ENCODE measurements around the gene SYNJ2BP. TPM values are rescaled to one million over a fixed set of nuclear protein-coding genes. Genes with fewer than 3 reads are reported as not detected.

The SYNJ2BP gene
- total RNA-seq: 39.8 and 43.1 TPM in 2 replicates
- long read RNA-seq, full-length matches to known transcripts: 54 of 63 reads
- long read RNA-seq, partial matches to known transcripts: 0 of 63 reads
- long read RNA-seq, other reads (novel, unspliced or antisense): 9 of 63 reads

DNA sequence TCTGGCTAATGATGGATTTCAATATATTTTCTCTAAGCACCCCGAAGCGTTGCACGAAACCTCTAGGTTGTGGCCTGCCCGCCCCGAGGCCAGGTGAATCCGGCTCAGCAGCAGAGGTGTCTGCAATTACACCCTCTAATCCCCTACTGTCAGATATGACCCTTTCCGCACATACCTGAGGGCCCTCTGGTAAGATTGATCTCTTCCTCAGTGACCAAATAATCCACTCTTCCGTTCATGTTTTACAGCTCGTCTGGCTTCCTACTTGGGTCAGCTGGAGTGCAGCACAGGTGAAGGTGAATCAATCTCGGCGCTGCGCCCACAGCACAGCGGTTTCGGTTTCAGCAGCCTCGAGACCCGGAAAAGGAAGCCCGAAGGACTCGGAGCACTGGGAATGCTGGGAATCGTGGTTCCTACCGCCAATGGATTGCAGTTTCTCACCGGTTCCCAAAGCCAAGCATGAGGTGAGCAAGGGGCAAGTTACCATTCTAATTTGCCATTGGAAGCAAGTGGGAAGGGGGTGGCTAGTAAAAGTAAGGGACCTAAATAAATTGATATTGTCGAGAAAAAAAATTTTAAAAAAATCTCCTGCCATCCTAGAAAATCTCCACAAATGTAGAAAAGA lies at the start of gene SYNJ2BP:
Gene SYNJ2BP, minus strand, starts transcription at position 366 of the 625 bp plus-strand sequence. Its CDS starts 127 bp downstream, at position 239.
- no peaks in the 10 kb centered on the region for H3K9me3 Mint-ChIP-seq (ENCODE audit: low read depth)
- peaks cover 1% of the 10 kb centered on the region for H3K36me3 Mint-ChIP-seq (ENCODE audit: insufficient read depth)
- peaks cover under 1% of the 10 kb centered on the region for H3K27me3 Mint-ChIP-seq
- peaks cover 20% of the 10 kb centered on the region for H3K4me1 Mint-ChIP-seq (ENCODE audit: low read depth)
- peak within 1 kb of the TSS; percentile 94 for H3K4me3 Mint-ChIP-seq (ENCODE audit: low read depth)
- DNase-seq (ENCODE audit: low spot score, unreplicated experiment): peak; percentile 34
- TF ChIP-seq CTCF (IDR thresholded peaks at IDR 0.05; ENCODE audit: unreplicated experiment): no peak
- peak within 1 kb of the TSS; percentile 97 for H3K27ac Mint-ChIP-seq

GRCh38 chr14:70454731-70455130 lies 37.8 kb upstream of the SYNJ2BP start:
- Mint-ChIP-seq H3K4me1 (ENCODE audit: low read depth) (no peaks in the 10 kb centered on the region), H3K9me3 (ENCODE audit: low read depth) (no peaks in the 10 kb centered on the region), H3K27me3 (no peaks in the 10 kb centered on the region), H3K4me3 (ENCODE audit: low read depth) (no peak overlapping the region), H3K36me3 (ENCODE audit: insufficient read depth) (no peaks in the 10 kb centered on the region), H3K27ac (no peak overlapping the region)
- TF ChIP-seq CTCF (IDR thresholded peaks at IDR 0.05; ENCODE audit: unreplicated experiment): no peak
- DNase-seq (ENCODE audit: low spot score, unreplicated experiment): no peak

DNA sequence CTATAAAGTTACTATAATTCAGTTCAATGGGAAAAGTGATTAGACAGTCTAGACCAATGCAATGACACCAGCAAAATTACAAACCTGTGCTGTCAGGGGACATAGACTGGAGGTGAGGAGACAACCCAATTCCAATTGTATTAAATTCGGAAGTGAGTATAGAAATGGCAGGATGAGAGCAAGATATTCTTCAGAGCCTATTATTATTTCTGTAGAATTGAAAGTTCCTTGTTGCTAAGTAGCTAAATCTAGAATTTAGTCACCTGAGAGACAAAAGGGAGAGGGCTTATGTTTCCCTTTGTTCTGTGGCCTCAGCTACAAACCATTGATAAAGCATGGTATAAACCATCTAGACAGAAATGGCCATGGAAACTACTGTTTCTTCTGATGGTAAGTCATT lies 35.0 kb upstream of the SYNJ2BP start, which contains the start of gene ADAM21:
Gene ADAM21, plus strand, starts transcription at position 301 of the 400 bp plus-strand sequence. CDS start 5,326 bp downstream, outside the sequence.
- Mint-ChIP-seq H3K27me3 (no peaks in the 10 kb centered on the region), H3K4me1 (ENCODE audit: low read depth) (no peaks in the 10 kb centered on the region), H3K27ac (no peak within 1 kb of the TSS), H3K9me3 (ENCODE audit: low read depth) (peaks cover 5% of the 10 kb centered on the region), H3K4me3 (ENCODE audit: low read depth) (no peak within 1 kb of the TSS), H3K36me3 (ENCODE audit: insufficient read depth) (no peaks in the 10 kb centered on the region)
- DNase-seq (ENCODE audit: low spot score, unreplicated experiment): no peak
- TF ChIP-seq CTCF (IDR thresholded peaks at IDR 0.05; ENCODE audit: unreplicated experiment): no peak

GRCh38 chr14:70448633-70449340 lies 31.9 kb upstream of the SYNJ2BP start:
- TF ChIP-seq CTCF (IDR thresholded peaks at IDR 0.05; ENCODE audit: unreplicated experiment): no peak
- Mint-ChIP-seq H3K4me1 (ENCODE audit: low read depth) (no peaks in the 10 kb centered on the region), H3K9me3 (ENCODE audit: low read depth) (peaks cover 21% of the 10 kb centered on the region), H3K4me3 (ENCODE audit: low read depth) (no peak overlapping the region), H3K27me3 (no peaks in the 10 kb centered on the region), H3K27ac (no peak overlapping the region), H3K36me3 (ENCODE audit: insufficient read depth) (peaks cover 3% of the 10 kb centered on the region)
- no peak for DNase-seq (ENCODE audit: low spot score, unreplicated experiment)

DNA sequence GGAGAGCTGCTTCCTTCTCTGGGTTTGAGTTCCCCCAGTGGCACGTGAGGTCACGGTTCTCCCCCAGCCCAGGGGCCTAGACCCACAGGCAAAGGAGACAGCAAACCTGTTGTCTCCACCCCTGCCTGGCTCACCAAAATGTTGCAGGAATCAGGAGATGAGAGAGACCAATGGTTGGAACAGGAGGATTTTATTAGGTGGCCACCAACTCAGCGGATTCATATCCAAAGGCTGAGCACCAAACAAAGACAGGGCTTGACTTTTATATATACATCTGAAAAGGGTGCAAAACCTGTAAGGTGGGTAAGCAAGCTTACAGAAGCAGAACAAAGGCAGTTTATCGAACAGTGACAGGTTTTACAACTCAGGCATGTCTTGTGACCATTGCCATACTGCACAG lies 25.9 kb upstream of the SYNJ2BP start:
- Mint-ChIP-seq H3K36me3 (ENCODE audit: insufficient read depth) (peaks cover 12% of the 10 kb centered on the region), H3K9me3 (ENCODE audit: low read depth) (peaks cover 51% of the 10 kb centered on the region), H3K27me3 (no peaks in the 10 kb centered on the region), H3K4me1 (ENCODE audit: low read depth) (no peaks in the 10 kb centered on the region), H3K4me3 (ENCODE audit: low read depth) (no peak overlapping the region), H3K27ac (no peak overlapping the region)
- no peak for DNase-seq (ENCODE audit: low spot score, unreplicated experiment)
- no peak for TF ChIP-seq CTCF (IDR thresholded peaks at IDR 0.05; ENCODE audit: unreplicated experiment)
